ENCODE measurements around the gene POLR3B. TPM values are rescaled to one million over a fixed set of nuclear protein-coding genes. Genes with fewer than 3 reads are reported as not detected.

POLR3B gene
- total and polyA plus RNA-seq, 10 of the 15 experiments (the other 5 are each of a cell fraction or from before 2014, with no cell fraction given): 2.3 to 10.5 (median 8.0) TPM

- Histone ChIP-seq H2AFZ (ENCODE audit: control insufficient read depth, low read depth, low read length) (no peak overlapping the region), H3K27me3 (replicated peaks in 1 of 2; ENCODE audit: control insufficient read depth in 2 of 2, insufficient read depth in 2 of 2, low read length in 1 of 2) (no peaks in the 10 kb centered on the region), H3K9ac (ENCODE audit: control insufficient read depth, insufficient read depth, low read length) (no peak overlapping the region), H3K36me3 (ENCODE audit: control insufficient read depth in 2 of 2, insufficient read depth in 2 of 2, low read length in 1 of 2) (no peaks in the 10 kb centered on the region; a peak in 1 of 4 replicates), H3K27ac (ENCODE audit: control insufficient read depth, insufficient read depth) (no peak overlapping the region), H3K4me1 (ENCODE audit: control insufficient read depth, insufficient read depth, low read length) (no peaks in the 10 kb centered on the region), H3K4me3 (no peak overlapping the region), H3K4me2 (ENCODE audit: control insufficient read depth, insufficient read depth) (no peak overlapping the region), H3K79me2 (ENCODE audit: control insufficient read depth, insufficient read depth, low read length) (no peaks in the 10 kb centered on the region), H4K20me1 (ENCODE audit: control insufficient read depth, insufficient read depth) (no peaks in the 10 kb centered on the region), H3K9me3 (replicated peaks; ENCODE audit: control insufficient read depth, insufficient read depth, low read length) (no peaks in the 10 kb centered on the region)
- 98% methylated on average over 2 of the region's 2 CpGs for WGBS (ENCODE audit: insufficient coverage, insufficient replicate concordance, low lambda C conversion rate, missing lambda C conversion rate)
- ChIA-PET SMC1A (ENCODE audit: uncharacterized antibody, unreplicated experiment) (no interaction called here), CTCF (interaction anchor here (0.7 to 1.2 kb wide), 2 partner anchors 8 to 499 kb away, joined by 3 to 4 read pairs; no protein-coding TSS in a partner anchor), POLR2A (no interaction called here), RAD21 (ENCODE audit: unreplicated experiment) (no interaction called here)
- ATAC-seq (no peak), DNase-seq (ENCODE audit: low read depth, low spot score) (no peak), FAIRE-seq (no peak)
- intact Hi-C loops (cut with micrococcal nuclease; ENCODE audit: unreplicated experiment): no loop called here
- in situ Hi-C loops (cut with MboI): no loop called here
- no TSS peak for BruUV-seq (replicated peaks)
- TF ChIP-seq RUNX3 (IDR thresholded peaks at IDR 0.05; ENCODE audit: low read length) (no peak), SREBF1 (IDR thresholded peaks at IDR 0.05; ENCODE audit: low read length) (no peak), CBFB (IDR thresholded peaks at IDR 0.05; ENCODE audit: low read depth) (no peak), ASH2L (IDR thresholded peaks at IDR 0.05; ENCODE audit: borderline replicate concordance, low read depth) (no peak), TARDBP (IDR thresholded peaks at IDR 0.05; ENCODE audit: borderline replicate concordance) (no peak), IKZF2 (IDR thresholded peaks at IDR 0.05) (no peak), IKZF1 (conservative IDR thresholded peaks at IDR 0.05) (no peak), RFX5 (IDR thresholded peaks at IDR 0.05; ENCODE audit: low read depth, low read length) (no peak), ZNF384 (IDR thresholded peaks at IDR 0.05; ENCODE audit: borderline replicate concordance, low read depth, low read length) (no peak), BCLAF1 (IDR thresholded peaks at IDR 0.05) (no peak), ZNF622 (IDR thresholded peaks at IDR 0.05) (no peak), CBX5 (IDR thresholded peaks at IDR 0.05; ENCODE audit: low read depth) (no peak), ATF7 (IDR thresholded peaks at IDR 0.05; ENCODE audit: low read depth) (no peak), MEF2A (IDR thresholded peaks at IDR 0.05; ENCODE audit: insufficient read depth, low read depth, low read length) (no peak), EZH2 (IDR thresholded peaks at IDR 0.05; ENCODE audit: borderline replicate concordance, control insufficient read depth, low read depth, low read length) (no peak), E2F4 (IDR thresholded peaks at IDR 0.05; ENCODE audit: low read depth, low read length) (no peak)
- TF ChIP-seq, protein P1, sequence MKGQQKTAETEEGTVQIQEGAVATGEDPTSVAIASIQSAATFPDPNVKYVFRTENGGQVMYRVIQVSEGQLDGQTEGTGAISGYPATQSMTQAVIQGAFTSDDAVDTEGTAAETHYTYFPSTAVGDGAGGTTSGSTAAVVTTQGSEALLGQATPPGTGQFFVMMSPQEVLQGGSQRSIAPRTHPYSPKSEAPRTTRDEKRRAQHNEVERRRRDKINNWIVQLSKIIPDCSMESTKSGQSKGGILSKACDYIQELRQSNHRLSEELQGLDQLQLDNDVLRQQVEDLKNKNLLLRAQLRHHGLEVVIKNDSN (IDR thresholded peaks at IDR 0.05; ENCODE audit: borderline replicate concordance, extremely low read length, insufficient read depth, low read depth, low read length): no peak
- TF ChIP-seq, protein P2, sequence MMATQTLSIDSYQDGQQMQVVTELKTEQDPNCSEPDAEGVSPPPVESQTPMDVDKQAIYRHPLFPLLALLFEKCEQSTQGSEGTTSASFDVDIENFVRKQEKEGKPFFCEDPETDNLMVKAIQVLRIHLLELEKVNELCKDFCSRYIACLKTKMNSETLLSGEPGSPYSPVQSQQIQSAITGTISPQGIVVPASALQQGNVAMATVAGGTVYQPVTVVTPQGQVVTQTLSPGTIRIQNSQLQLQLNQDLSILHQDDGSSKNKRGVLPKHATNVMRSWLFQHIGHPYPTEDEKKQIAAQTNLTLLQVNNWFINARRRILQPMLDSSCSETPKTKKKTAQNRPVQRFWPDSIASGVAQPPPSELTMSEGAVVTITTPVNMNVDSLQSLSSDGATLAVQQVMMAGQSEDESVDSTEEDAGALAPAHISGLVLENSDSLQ (IDR thresholded peaks at IDR 0.05): no peak
These were observed 65.7 kb downstream of the POLR3B start for GRCh38 chr12:106423291-106423690.

Measured in GM12878 (cell line).